Measurements from ENCODE around the gene FBXL7. TPM values are rescaled to one million over a fixed set of nuclear protein-coding genes. Genes with fewer than 3 reads are reported as not detected.
A peak's percentile ranks its signal among the peaks of the same experiment; 100 is the strongest.

Gene FBXL7
- total and polyA plus RNA-seq, 2 donors (not counting 1 experiment from before 2014, with no cell fraction given) = 6.4 to 12.9 TPM

- no peaks in the 10 kb centered on the region for H3K4me1 ChIP-seq (ENCODE audit: control insufficient read depth, extremely low read depth, insufficient read depth, low read length)
- no peak for DNase-seq (ENCODE audit: low read depth in 2 of 2)
- H4K20me1 ChIP-seq (ENCODE audit: control insufficient read depth, extremely low read depth, insufficient read depth, low read length) = no peaks in the 10 kb centered on the region
- H3K9me3 ChIP-seq (ENCODE audit: control insufficient read depth, insufficient read depth, low read depth, low read length) = no peaks in the 10 kb centered on the region
- no peak overlapping the region for H2AFZ ChIP-seq (ENCODE audit: low read length)
- no peaks in the 10 kb centered on the region for H3K27me3 ChIP-seq (ENCODE audit: control insufficient read depth, insufficient read depth, low read length)
- no peaks in the 10 kb centered on the region for H3K36me3 ChIP-seq (ENCODE audit: control insufficient read depth, insufficient read depth, low read length)
- H3K9ac ChIP-seq (ENCODE audit: insufficient read depth, low read length) = no peak overlapping the region
- no peak for TF ChIP-seq CTCF (conservative IDR thresholded peaks at IDR 0.05 in 1 of 2, IDR thresholded peaks at IDR 0.05 in 1 of 2; ENCODE audit: low read depth in 1 of 2, low read length in 2 of 2)
- H3K27ac ChIP-seq (ENCODE audit: insufficient read depth, low read length) = no peak overlapping the region
- H3K4me2 ChIP-seq (ENCODE audit: extremely low read depth, insufficient read depth, low read length) = no peak overlapping the region
- no peaks in the 10 kb centered on the region for H3K79me2 ChIP-seq (ENCODE audit: control insufficient read depth, insufficient read depth, low read length)
- no peak overlapping the region for H3K4me3 ChIP-seq (replicated peaks in 1 of 4; ENCODE audit: control extremely low read depth in 1 of 4, insufficient read depth in 1 of 4, low read depth in 3 of 4, low read length in 4 of 4)
Observed at GRCh38 chr5:15957124-15957523, 457.1 kb downstream of the FBXL7 start.

- Histone ChIP-seq H3K4me3 (replicated peaks in 1 of 4; ENCODE audit: control extremely low read depth in 1 of 4, insufficient read depth in 1 of 4, low read depth in 3 of 4, low read length in 4 of 4) (no peak overlapping the region), H3K27me3 (ENCODE audit: control insufficient read depth, insufficient read depth, low read length) (no peaks in the 10 kb centered on the region), H4K20me1 (ENCODE audit: control insufficient read depth, extremely low read depth, insufficient read depth, low read length) (no peaks in the 10 kb centered on the region), H3K27ac (ENCODE audit: insufficient read depth, low read length) (no peak overlapping the region), H2AFZ (ENCODE audit: low read length) (no peak overlapping the region), H3K9ac (ENCODE audit: insufficient read depth, low read length) (no peak overlapping the region), H3K4me1 (ENCODE audit: control insufficient read depth, extremely low read depth, insufficient read depth, low read length) (no peaks in the 10 kb centered on the region), H3K9me3 (ENCODE audit: control insufficient read depth, insufficient read depth, low read depth, low read length) (no peaks in the 10 kb centered on the region), H3K36me3 (ENCODE audit: control insufficient read depth, insufficient read depth, low read length) (no peaks in the 10 kb centered on the region), H3K4me2 (ENCODE audit: extremely low read depth, insufficient read depth, low read length) (no peak overlapping the region), H3K79me2 (ENCODE audit: control insufficient read depth, insufficient read depth, low read length) (no peaks in the 10 kb centered on the region)
- no peak for TF ChIP-seq EZH2 (IDR thresholded peaks at IDR 0.05; ENCODE audit: low read length, missing control alignments)
- no peak for TF ChIP-seq CTCF (conservative IDR thresholded peaks at IDR 0.05 in 1 of 2, IDR thresholded peaks at IDR 0.05 in 1 of 2; ENCODE audit: low read depth in 1 of 2, low read length in 2 of 2)
- DNase-seq (ENCODE audit: low read depth in 2 of 2) = peak in 1 of 2 donors; percentile 76
Observed at GRCh38 chr5:15959370-15960164, 459.6 kb downstream of the FBXL7 start.

- H3K9me3 ChIP-seq (ENCODE audit: control insufficient read depth, insufficient read depth, low read depth, low read length) = no peaks in the 10 kb centered on the region
- H4K20me1 ChIP-seq (ENCODE audit: control insufficient read depth, extremely low read depth, insufficient read depth, low read length) = no peaks in the 10 kb centered on the region
- H3K4me3 ChIP-seq (replicated peaks in 1 of 4; ENCODE audit: control extremely low read depth in 1 of 4, insufficient read depth in 1 of 4, low read depth in 3 of 4, low read length in 4 of 4) = no peak overlapping the region
- no peaks in the 10 kb centered on the region for H3K4me1 ChIP-seq (ENCODE audit: control insufficient read depth, extremely low read depth, insufficient read depth, low read length)
- no peaks in the 10 kb centered on the region for H3K36me3 ChIP-seq (ENCODE audit: control insufficient read depth, insufficient read depth, low read length)
- no peak overlapping the region for H3K9ac ChIP-seq (ENCODE audit: insufficient read depth, low read length)
- H3K4me2 ChIP-seq (ENCODE audit: extremely low read depth, insufficient read depth, low read length) = no peak overlapping the region
- no peak for TF ChIP-seq EZH2 (IDR thresholded peaks at IDR 0.05; ENCODE audit: low read length, missing control alignments)
- no peak for TF ChIP-seq CTCF (conservative IDR thresholded peaks at IDR 0.05 in 1 of 2, IDR thresholded peaks at IDR 0.05 in 1 of 2; ENCODE audit: low read depth in 1 of 2, low read length in 2 of 2)
- no peaks in the 10 kb centered on the region for H3K79me2 ChIP-seq (ENCODE audit: control insufficient read depth, insufficient read depth, low read length)
- H2AFZ ChIP-seq (ENCODE audit: low read length) = no peak overlapping the region
- no peaks in the 10 kb centered on the region for H3K27me3 ChIP-seq (ENCODE audit: control insufficient read depth, insufficient read depth, low read length)
- DNase-seq (ENCODE audit: low read depth in 2 of 2) = peak; percentile 6 to 21
- no peak overlapping the region for H3K27ac ChIP-seq (ENCODE audit: insufficient read depth, low read length)
Observed at GRCh38 chr5:15966066-15966640, 466.2 kb downstream of the FBXL7 start.

Data from fibroblast of lung (primary cell).